Fibroblast of lung (primary cell): ENCODE results near the gene GABRR2.

Experiments used
- EZH2 ChIP-seq: IDR thresholded peaks from 2 replicates; pipeline ENCODE4 v1.5.1; 2012; ENCODE audit warnings: low read length, control low read depth, mild to moderate bottlenecking; ENCODE audit errors: missing control alignments
- TF ChIP-seq, protein P1 (sequence below), 2 donors: IDR thresholded peaks in 1 of 2; conservative IDR thresholded peaks in 1 of 2; 1 replicate in 1 of 2; 2 replicates in 1 of 2; pipeline ENCODE4 v1.5.1; 2011 to 2012; ENCODE audit warnings: low read length in 2 of 2, control low read depth in 1 of 2, inconsistent platforms in 1 of 2, low read depth in 1 of 2, mild to moderate bottlenecking in 1 of 2

GRCh38 chr6:89328976-89329375, 13.9 kb upstream of the GABRR2 start:
- TF ChIP-seq, protein P1, sequence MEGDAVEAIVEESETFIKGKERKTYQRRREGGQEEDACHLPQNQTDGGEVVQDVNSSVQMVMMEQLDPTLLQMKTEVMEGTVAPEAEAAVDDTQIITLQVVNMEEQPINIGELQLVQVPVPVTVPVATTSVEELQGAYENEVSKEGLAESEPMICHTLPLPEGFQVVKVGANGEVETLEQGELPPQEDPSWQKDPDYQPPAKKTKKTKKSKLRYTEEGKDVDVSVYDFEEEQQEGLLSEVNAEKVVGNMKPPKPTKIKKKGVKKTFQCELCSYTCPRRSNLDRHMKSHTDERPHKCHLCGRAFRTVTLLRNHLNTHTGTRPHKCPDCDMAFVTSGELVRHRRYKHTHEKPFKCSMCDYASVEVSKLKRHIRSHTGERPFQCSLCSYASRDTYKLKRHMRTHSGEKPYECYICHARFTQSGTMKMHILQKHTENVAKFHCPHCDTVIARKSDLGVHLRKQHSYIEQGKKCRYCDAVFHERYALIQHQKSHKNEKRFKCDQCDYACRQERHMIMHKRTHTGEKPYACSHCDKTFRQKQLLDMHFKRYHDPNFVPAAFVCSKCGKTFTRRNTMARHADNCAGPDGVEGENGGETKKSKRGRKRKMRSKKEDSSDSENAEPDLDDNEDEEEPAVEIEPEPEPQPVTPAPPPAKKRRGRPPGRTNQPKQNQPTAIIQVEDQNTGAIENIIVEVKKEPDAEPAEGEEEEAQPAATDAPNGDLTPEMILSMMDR (conservative IDR thresholded peaks at IDR 0.05 in 1 of 2, IDR thresholded peaks at IDR 0.05 in 1 of 2; ENCODE audit: low read depth in 1 of 2, low read length in 2 of 2): no peak
- TF ChIP-seq EZH2: no peak
